ENCODE results near the gene LMNTD1. TPM values are rescaled to one million over a fixed set of nuclear protein-coding genes. Genes with fewer than 3 reads are reported as not detected.

The LMNTD1 gene
- total and polyA plus RNA-seq, 10 of the 15 experiments (the other 5 are each of a cell fraction or from before 2014, with no cell fraction given), result not detected

- TF ChIP-seq SIN3A (IDR thresholded peaks at IDR 0.05; ENCODE audit: low read depth, low read length) (no peak), NFYA (IDR thresholded peaks at IDR 0.05; ENCODE audit: borderline replicate concordance, low read depth, low read length) (no peak), NFIC (IDR thresholded peaks at IDR 0.05; ENCODE audit: low read depth, low read length) (no peak), BHLHE40 (IDR thresholded peaks at IDR 0.05; ENCODE audit: borderline replicate concordance in 1 of 2, low read depth in 2 of 2, low read length in 1 of 2) (no peak), ELK1 (IDR thresholded peaks at IDR 0.05; ENCODE audit: low read depth, low read length) (no peak), SMC3 (IDR thresholded peaks at IDR 0.05; ENCODE audit: borderline replicate concordance, low read length) (no peak), NR2C2 (IDR thresholded peaks at IDR 0.05; ENCODE audit: borderline replicate concordance, control insufficient read depth, insufficient read length, low read depth) (no peak), ETV6 (conservative IDR thresholded peaks at IDR 0.05 in 1 of 2, IDR thresholded peaks at IDR 0.05 in 1 of 2; ENCODE audit: borderline replicate concordance in 1 of 2, low read depth in 1 of 2) (no peak)
Observed at GRCh38 chr12:25480145-25480544, 72.9 kb downstream of the LMNTD1 start (continued).

DNA sequence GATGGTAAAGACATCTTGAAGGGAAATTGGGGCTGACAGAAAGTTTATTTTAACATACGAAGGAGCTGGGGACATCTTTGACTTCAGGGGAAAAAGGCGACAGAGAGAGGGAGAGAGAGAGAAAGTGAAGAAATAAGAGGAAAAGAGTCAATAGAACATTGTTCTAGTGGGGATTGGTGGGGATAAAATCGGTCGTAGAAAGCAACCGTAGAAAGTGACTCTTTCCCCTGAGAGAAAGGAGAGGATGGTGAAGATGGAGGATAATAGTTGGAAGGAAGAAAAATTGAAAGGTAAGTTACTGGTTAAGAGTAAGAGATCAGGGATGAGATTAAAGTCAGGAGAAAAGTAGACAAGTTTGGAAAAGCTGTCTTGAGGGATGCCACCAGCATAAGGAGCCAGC, 75.9 kb downstream of the LMNTD1 start:
- WGBS (ENCODE audit: insufficient coverage, insufficient replicate concordance, low lambda C conversion rate, missing lambda C conversion rate), result 53% methylated on average over 5 of the region's 5 CpGs
- TF ChIP-seq RCOR1 (conservative IDR thresholded peaks at IDR 0.05; ENCODE audit: low read depth, low read length) (no peak), CEBPB (IDR thresholded peaks at IDR 0.05; ENCODE audit: borderline replicate concordance in 1 of 2, low read depth in 2 of 2, low read length in 2 of 2) (no peak), CBX5 (IDR thresholded peaks at IDR 0.05; ENCODE audit: low read depth) (no peak), HDGF (IDR thresholded peaks at IDR 0.05) (no peak), HDAC6 (IDR thresholded peaks at IDR 0.05; ENCODE audit: unreplicated experiment) (no peak), MTA3 (IDR thresholded peaks at IDR 0.05; ENCODE audit: borderline replicate concordance, low read length) (no peak), SIX5 (IDR thresholded peaks at IDR 0.05; ENCODE audit: low read depth, low read length, severe bottlenecking) (no peak), MYC (IDR thresholded peaks at IDR 0.05; ENCODE audit: insufficient read depth, insufficient read length, insufficient replicate concordance, low read length, severe bottlenecking) (no peak)
- TF ChIP-seq, protein P1, sequence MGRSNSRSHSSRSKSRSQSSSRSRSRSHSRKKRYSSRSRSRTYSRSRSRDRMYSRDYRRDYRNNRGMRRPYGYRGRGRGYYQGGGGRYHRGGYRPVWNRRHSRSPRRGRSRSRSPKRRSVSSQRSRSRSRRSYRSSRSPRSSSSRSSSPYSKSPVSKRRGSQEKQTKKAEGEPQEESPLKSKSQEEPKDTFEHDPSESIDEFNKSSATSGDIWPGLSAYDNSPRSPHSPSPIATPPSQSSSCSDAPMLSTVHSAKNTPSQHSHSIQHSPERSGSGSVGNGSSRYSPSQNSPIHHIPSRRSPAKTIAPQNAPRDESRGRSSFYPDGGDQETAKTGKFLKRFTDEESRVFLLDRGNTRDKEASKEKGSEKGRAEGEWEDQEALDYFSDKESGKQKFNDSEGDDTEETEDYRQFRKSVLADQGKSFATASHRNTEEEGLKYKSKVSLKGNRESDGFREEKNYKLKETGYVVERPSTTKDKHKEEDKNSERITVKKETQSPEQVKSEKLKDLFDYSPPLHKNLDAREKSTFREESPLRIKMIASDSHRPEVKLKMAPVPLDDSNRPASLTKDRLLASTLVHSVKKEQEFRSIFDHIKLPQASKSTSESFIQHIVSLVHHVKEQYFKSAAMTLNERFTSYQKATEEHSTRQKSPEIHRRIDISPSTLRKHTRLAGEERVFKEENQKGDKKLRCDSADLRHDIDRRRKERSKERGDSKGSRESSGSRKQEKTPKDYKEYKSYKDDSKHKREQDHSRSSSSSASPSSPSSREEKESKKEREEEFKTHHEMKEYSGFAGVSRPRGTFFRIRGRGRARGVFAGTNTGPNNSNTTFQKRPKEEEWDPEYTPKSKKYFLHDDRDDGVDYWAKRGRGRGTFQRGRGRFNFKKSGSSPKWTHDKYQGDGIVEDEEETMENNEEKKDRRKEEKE (IDR thresholded peaks at IDR 0.05), result no peak
- TF ChIP-seq, protein P2, sequence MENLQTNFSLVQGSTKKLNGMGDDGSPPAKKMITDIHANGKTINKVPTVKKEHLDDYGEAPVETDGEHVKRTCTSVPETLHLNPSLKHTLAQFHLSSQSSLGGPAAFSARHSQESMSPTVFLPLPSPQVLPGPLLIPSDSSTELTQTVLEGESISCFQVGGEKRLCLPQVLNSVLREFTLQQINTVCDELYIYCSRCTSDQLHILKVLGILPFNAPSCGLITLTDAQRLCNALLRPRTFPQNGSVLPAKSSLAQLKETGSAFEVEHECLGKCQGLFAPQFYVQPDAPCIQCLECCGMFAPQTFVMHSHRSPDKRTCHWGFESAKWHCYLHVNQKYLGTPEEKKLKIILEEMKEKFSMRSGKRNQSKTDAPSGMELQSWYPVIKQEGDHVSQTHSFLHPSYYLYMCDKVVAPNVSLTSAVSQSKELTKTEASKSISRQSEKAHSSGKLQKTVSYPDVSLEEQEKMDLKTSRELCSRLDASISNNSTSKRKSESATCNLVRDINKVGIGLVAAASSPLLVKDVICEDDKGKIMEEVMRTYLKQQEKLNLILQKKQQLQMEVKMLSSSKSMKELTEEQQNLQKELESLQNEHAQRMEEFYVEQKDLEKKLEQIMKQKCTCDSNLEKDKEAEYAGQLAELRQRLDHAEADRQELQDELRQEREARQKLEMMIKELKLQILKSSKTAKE (IDR thresholded peaks at IDR 0.05; ENCODE audit: low read depth, poor library complexity, severe bottlenecking), result no peak

More for the DNA sequence above, 75.9 kb downstream of the LMNTD1 start:
- Histone ChIP-seq H3K9ac (ENCODE audit: control insufficient read depth, insufficient read depth, low read length) (no peak overlapping the region), H3K79me2 (ENCODE audit: control insufficient read depth, insufficient read depth, low read length) (no peaks in the 10 kb centered on the region), H3K9me3 (replicated peaks; ENCODE audit: control insufficient read depth, insufficient read depth, low read length) (no peaks in the 10 kb centered on the region), H3K4me3 (no peak overlapping the region), H3K36me3 (ENCODE audit: control insufficient read depth in 2 of 2, insufficient read depth in 2 of 2, low read length in 1 of 2) (no peaks in the 10 kb centered on the region), H3K4me1 (ENCODE audit: control insufficient read depth, insufficient read depth, low read length) (no peaks in the 10 kb centered on the region), H3K27me3 (replicated peaks in 1 of 2; ENCODE audit: control insufficient read depth in 2 of 2, insufficient read depth in 2 of 2, low read length in 1 of 2) (no peaks in the 10 kb centered on the region; a peak in 1 of 4 replicates), H4K20me1 (ENCODE audit: control insufficient read depth, insufficient read depth) (no peaks in the 10 kb centered on the region), H2AFZ (ENCODE audit: control insufficient read depth, low read depth, low read length) (no peak overlapping the region), H3K4me2 (ENCODE audit: control insufficient read depth, insufficient read depth) (no peak overlapping the region), H3K27ac (ENCODE audit: control insufficient read depth, insufficient read depth) (no peak overlapping the region)
- ChIA-PET CTCF (no interaction called here), SMC1A (ENCODE audit: uncharacterized antibody, unreplicated experiment) (no interaction called here), POLR2A (no interaction called here), RAD21 (ENCODE audit: unreplicated experiment) (no interaction called here)
- FAIRE-seq (no peak), DNase-seq (ENCODE audit: low read depth, low spot score) (no peak), ATAC-seq (no peak)
- intact Hi-C loops (cut with micrococcal nuclease; ENCODE audit: unreplicated experiment) (no loop called here), in situ Hi-C loops (cut with MboI) (no loop called here)
- no TSS peak for BruUV-seq (replicated peaks)

All from GM12878 (cell line).